ENCODE data around the gene COX17.

- TF ChIP-seq ZFY (CRISPR knock-in tag; IDR thresholded peaks at IDR 0.05) (no peak), ZNF224 (CRISPR knock-in tag; IDR thresholded peaks at IDR 0.05) (no peak), ZNF383 (CRISPR knock-in tag; IDR thresholded peaks at IDR 0.05; ENCODE audit: borderline replicate concordance) (no peak), ZNF589 (CRISPR knock-in tag; conservative IDR thresholded peaks at IDR 0.05) (no peak)
- TF ChIP-seq, protein P1, sequence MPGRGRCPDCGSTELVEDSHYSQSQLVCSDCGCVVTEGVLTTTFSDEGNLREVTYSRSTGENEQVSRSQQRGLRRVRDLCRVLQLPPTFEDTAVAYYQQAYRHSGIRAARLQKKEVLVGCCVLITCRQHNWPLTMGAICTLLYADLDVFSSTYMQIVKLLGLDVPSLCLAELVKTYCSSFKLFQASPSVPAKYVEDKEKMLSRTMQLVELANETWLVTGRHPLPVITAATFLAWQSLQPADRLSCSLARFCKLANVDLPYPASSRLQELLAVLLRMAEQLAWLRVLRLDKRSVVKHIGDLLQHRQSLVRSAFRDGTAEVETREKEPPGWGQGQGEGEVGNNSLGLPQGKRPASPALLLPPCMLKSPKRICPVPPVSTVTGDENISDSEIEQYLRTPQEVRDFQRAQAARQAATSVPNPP (CRISPR knock-in tag; IDR thresholded peaks at IDR 0.05) = no peak
Observed at GRCh38 chr3:119695480-119695879, 18.3 kb upstream of the COX17 start.
